Measurements from ENCODE around the gene RASAL1. TPM values are rescaled to one million over a fixed set of nuclear protein-coding genes. Genes with fewer than 3 reads are reported as not detected.
"Not testable (repeated sequence)": the region's sequence is repeated elsewhere in the genome, so short reads cannot be mapped to it uniquely, and the experiment has no call there.

RASAL1 gene
- total and polyA plus RNA-seq, 8 donors, result 3.0 to 62.0 (median 23.8) TPM

GRCh38 chr12:113142173-113142885 is 6.8 kb upstream of the RASAL1 start:
- Histone ChIP-seq H3K4me1 (peaks cover 0 to 19% (median 8%) of the 10 kb centered on the region in 4 donors), H3K36me3 (no peaks in the 10 kb centered on the region), H3K27ac (peak overlapping the region; percentile 60 to 74 (median 65)), H3K27me3 (peaks cover 0 to 11% (median 0%) of the 10 kb centered on the region in 3 donors), H3K4me3 (no peak overlapping the region), H3K9me3 (peaks cover 0 to 9% (median 7%) of the 10 kb centered on the region in 4 donors)
- DNase-seq, result peak; percentile 68 to 73
- 23 to 41% (median 29%) methylated on average over 17 of the region's 17 CpGs for WGBS, 5 donors
- intact Hi-C loops (cut with DNase I; ENCODE audit: low total_unique reads), result no loop called here
- TF ChIP-seq POLR2A (IDR thresholded peaks at IDR 0.05) (no peak), POLR2AphosphoS5 (IDR thresholded peaks at IDR 0.05) (peak in 2 of 3 donors; percentile 20 to 29), EP300 (IDR thresholded peaks at IDR 0.05) (no peak), CTCF (IDR thresholded peaks at IDR 0.05) (no peak)

GRCh38 chr12:113141716-113142115 is 6.2 kb upstream of the RASAL1 start:
- WGBS, 5 donors, result 64 to 76% (median 70%) methylated on average over 3 of the region's 3 CpGs
- H3K9me3 ChIP-seq; H3K36me3 ChIP-seq; intact Hi-C loops (cut with DNase I; ENCODE audit: low total_unique reads); H3K4me3 ChIP-seq; DNase-seq: not testable (repeated sequence)
- H3K27ac ChIP-seq, result peak overlapping the region; percentile 60 to 74 (median 65)
- H3K27me3 ChIP-seq, result peaks cover 0 to 15% (median 0%) of the 10 kb centered on the region in 3 donors
- H3K4me1 ChIP-seq, result peaks cover 2 to 19% (median 8%) of the 10 kb centered on the region in 4 donors

- intact Hi-C loops (cut with DNase I; ENCODE audit: low total_unique reads), result no loop called here
- DNase-seq, result no peak
- Histone ChIP-seq H3K4me3 (no peak overlapping the region), H3K27me3 (peaks cover 4 to 25% (median 6%) of the 10 kb centered on the region in 3 donors), H3K9me3 (no peaks in the 10 kb centered on the region), H3K4me1 (peaks cover 7 to 28% (median 12%) of the 10 kb centered on the region in 4 donors), H3K27ac (no peak overlapping the region), H3K36me3 (no peaks in the 10 kb centered on the region)
- TF ChIP-seq CTCF (IDR thresholded peaks at IDR 0.05) (no peak), EP300 (IDR thresholded peaks at IDR 0.05) (no peak), POLR2AphosphoS5 (IDR thresholded peaks at IDR 0.05) (no peak), POLR2A (IDR thresholded peaks at IDR 0.05) (no peak)
- WGBS, 5 donors, result 76 to 85% (median 80%) methylated on average over 5 to 7 of the region's 7 CpGs
Observed at GRCh38 chr12:113140706-113141105, 5.1 kb upstream of the RASAL1 start.

- no peak overlapping the region for H3K4me3 ChIP-seq
- WGBS, 5 donors, result 76 to 95% (median 81%) methylated on average over 3 of the region's 3 CpGs
- H3K9me3 ChIP-seq, result no peaks in the 10 kb centered on the region
- peak in 1 of 2 donors; percentile 1 for DNase-seq
- peaks cover 12 to 34% (median 15%) of the 10 kb centered on the region in 4 donors for H3K4me1 ChIP-seq
- no peak overlapping the region for H3K27ac ChIP-seq
- H3K36me3 ChIP-seq, result no peaks in the 10 kb centered on the region
- H3K27me3 ChIP-seq, result peaks cover 7 to 44% (median 20%) of the 10 kb centered on the region in 3 donors
- no peak for TF ChIP-seq CTCF (IDR thresholded peaks at IDR 0.05)
- TF ChIP-seq POLR2AphosphoS5 (IDR thresholded peaks at IDR 0.05), result no peak
- TF ChIP-seq EP300 (IDR thresholded peaks at IDR 0.05), result no peak
- no peak for TF ChIP-seq POLR2A (IDR thresholded peaks at IDR 0.05)
- intact Hi-C loops (cut with DNase I; ENCODE audit: low total_unique reads), result no loop called here
Observed at GRCh38 chr12:113138826-113139225, 3.3 kb upstream of the RASAL1 start.

All from stomach (tissue), 9 donors.